Activated T-cell treated with anti-CD3 and anti-CD28 coated beads for 24 hours (primary cell): ENCODE results near the gene MAST4.

Experiments used
- DNase-seq: peaks from one replicate; pipeline ENCODE4 v3.0.0-alpha.2; 2020; ENCODE audit warnings: low read depth

The MAST4 gene

DNA sequence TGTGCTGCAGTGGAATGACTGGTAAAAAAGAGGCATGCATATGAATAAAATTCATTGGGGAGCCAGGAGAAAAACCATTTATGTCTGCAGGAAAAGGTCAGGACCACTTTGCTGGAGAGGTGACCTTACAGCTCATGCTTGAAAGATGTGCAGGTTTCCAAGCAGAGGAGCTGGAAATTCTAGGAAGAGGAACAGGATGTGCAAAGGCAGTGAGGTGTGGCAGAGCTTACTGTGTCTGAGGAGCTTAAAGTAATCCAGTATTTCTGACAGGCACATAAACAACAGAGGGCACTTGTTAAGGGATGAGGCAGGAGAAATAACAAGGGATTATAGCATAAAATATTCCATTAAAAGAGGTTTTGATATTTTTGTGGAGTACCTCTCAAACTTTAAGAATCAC lies 397.3 kb downstream of the MAST4 start:
- DNase-seq, result no peak

- DNase-seq, result no peak
Measured at GRCh38 chr5:66993882-66994281, 397.7 kb downstream of the MAST4 start.

GRCh38 chr5:66994790-66995189 lies 398.6 kb downstream of the MAST4 start:
- no peak for DNase-seq

DNA sequence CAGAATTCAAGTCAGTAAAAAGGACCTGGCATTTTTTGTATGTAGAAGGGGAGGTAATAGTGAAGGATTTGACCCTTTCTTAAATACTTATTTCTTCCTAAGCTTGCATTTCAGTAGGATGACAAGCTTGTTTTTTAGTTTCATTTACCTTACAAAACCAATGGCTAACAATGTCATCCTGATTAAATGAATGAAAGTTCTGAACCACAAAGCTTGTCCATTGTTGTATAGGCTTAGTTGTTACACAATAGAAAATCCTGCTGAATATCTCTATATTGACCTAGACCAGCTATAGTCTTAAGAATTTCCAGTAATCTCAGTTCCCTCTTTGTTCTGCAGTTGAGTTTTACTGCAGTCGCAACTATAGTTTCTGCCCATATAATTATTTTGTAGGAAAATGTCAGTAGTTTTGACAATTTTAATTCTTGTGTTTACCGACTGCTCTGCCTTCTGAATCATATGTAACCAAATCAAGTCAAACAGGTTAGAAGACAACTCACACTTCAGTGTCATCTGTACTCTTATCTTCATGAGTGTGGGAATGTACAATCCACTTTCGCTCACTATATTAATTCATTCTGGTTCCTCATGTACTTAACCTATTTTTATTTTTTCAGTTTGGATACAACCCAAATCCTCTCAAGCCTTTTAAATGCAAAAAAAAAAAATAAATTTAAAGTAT lies 404.7 kb downstream of the MAST4 start:
- DNase-seq, result no peak

GRCh38 chr5:67002832-67003684 lies 406.9 kb downstream of the MAST4 start:
- no peak for DNase-seq

DNA sequence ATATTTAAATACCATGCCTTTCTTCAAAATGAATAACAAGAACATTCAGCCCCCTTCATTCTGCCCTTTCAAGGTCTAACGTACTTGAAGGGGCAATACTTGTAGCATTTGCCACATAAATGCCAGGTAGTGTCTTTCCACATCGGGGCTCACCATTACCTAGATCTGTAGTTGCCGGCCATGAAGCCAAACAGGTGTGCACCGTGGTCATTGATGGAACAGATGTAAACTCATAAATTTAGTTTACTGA lies 407.4 kb downstream of the MAST4 start:
- no peak for DNase-seq

- peak; percentile 82 for DNase-seq
Measured at GRCh38 chr5:67003935-67004729, 407.9 kb downstream of the MAST4 start.

DNA sequence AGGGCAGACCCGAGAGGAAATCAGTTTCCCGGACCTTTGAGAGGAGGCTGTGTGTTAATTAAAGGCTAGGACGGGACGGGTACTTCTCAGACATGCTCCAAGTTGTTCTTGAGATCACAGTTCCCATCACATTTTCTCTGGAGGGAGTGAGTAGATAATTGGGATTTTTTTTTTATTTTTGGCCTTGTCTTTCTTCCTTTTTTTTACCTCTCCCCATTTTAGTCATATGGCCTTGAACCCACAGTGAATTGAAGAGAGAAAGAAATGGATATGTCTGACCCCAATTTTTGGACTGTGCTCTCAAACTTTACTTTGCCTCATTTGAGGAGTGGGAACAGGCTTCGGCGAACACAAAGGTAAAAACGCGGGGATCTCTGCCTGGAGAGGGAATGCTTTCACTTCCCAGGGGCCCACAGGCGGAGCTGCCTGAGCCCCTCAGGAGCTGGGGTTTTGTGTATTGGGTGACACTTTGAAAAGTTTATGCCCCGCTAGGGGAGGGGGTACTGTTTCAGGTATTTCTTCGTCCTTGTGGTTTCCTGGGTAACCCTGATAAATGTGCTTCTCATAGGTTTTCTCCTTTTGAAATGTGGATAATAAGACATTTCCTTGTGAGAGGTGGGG lies 408.6 kb downstream of the MAST4 start:
- DNase-seq, result no peak

DNA sequence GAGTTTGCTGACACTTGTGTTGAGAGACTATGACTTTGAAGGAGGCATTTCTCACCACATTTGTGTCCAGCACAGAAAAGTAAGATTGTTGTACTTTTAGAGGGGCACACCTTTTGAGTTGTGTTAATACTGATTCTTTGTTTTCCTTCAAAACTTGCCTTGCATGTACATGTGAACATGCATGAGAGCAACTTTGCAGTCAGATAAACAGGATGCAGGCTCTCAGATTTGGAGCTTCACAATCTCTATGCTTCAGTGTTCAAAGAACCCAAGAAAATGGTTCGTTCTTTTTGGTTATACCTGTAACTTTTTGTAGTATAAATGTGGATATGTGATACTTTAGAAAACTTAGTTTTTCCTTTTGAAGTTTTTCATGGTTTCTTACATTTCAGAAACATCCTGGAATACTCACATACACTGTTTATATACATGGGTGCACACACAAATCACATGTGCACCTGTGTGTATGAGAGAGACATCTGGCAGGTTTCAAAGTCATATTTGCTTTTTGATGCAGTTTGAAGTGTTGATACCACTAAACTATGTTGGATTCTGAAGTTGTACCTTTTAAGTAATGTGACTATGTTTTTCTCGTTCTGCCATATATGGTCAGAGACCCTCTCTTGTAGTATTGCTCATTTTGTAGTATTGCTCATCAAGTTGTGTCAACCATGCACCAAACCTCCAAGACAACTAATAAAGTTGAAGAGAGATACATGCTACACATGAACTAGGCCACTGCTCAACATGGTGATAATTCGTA lies 409.7 kb downstream of the MAST4 start:
- DNase-seq, result no peak

DNA sequence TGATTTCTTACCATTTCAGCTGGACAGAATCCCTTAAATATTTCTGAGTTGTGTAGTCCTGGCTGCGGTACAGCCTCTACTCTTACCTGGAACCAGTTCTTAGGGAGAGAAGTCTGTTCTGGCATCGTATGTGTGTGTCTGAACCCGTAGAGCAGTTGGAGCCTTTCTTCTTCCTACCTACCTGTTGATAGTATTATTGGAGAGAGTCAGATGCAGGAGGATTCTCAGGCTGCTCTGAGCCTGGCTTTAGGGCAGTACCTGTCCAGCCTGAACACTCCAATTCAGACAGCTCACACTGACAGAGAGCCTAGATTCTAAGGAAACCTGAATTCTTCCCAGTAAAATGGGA lies 410.3 kb downstream of the MAST4 start:
- no peak for DNase-seq

DNA sequence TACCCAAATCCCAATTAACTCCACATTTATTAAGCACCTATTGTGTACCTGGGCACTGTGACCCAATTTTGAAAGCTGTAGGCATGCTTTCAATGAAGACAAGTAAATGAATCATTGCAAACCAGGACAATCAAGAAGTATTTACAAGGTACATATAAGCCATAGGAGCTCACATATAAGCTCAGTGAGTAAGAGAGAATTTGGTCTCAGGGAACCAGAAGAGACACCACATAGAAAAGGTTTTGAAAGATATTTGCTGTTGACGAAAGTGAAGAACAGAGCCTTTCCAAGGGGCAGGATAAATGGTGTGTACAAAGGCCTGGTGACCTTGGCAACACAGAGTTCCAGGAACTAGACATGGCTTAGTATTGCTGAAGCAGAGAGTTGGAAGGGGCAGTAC lies 412.8 kb downstream of the MAST4 start:
- no peak for DNase-seq

- DNase-seq, result no peak
Measured at GRCh38 chr5:67010684-67011409, 414.7 kb downstream of the MAST4 start.

DNA sequence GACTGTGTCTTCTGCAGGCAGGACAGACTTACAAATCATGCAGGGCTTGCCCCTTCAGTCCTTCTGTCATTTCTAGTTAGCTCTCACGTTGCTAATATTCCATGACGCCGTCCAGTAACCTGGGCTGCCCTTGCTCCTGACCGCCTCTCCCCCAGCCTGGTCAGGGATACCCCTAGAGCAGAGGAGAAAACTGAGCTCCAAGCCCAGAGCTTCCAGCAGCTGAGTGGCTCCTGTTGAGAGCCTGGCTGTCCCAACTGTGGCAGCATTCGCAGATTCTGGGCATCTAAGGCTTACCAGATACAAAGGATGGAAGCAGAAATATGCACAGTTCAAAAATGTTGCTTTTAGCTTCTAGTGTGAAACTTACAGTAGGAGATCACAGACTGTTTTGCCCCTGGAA lies 415.2 kb downstream of the MAST4 start:
- no peak for DNase-seq

- no peak for DNase-seq
Measured at GRCh38 chr5:67012171-67012570, 416.0 kb downstream of the MAST4 start.

DNA sequence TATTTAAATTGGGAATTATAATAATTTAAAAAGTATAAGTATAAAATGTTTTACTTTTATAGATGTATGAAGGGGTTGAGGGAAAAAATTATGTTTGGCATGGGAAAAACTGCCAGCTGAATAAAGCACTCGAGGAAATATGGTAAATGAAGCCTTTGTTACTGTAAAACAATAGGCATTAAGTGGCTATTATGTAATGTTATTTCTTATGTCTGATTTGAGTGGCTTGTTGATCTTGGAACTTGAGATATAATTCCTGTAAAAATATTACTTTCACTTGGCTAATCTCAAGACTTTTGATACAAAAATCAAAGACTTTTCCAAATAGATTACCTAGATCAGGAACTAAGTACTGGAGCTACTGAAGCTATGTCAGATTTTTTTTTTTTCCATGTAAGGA lies 417.5 kb downstream of the MAST4 start:
- DNase-seq, result no peak

GRCh38 chr5:67014191-67014590 lies 418.0 kb downstream of the MAST4 start:
- DNase-seq, result no peak

DNA sequence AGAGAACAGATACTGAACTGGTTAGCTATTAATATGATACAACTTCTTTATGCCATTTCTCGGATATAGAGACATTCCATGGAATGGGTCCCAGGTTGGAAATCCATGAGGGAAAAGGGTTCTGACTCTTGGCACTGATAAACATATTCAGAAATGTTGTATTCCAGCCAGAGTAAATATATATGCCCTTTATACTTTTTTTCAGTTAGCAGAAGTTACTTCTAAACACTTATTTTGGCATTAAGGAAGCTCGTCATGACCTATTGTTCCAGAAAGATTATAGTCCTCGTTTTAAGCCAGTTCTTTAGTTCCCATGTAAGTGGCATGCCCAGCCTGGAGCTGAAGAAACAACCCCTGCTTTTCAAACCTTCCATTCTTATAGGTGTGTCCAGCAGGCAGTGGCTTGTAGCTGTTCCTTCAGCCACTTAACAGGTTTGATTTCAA lies 418.8 kb downstream of the MAST4 start:
- DNase-seq, result no peak

DNA sequence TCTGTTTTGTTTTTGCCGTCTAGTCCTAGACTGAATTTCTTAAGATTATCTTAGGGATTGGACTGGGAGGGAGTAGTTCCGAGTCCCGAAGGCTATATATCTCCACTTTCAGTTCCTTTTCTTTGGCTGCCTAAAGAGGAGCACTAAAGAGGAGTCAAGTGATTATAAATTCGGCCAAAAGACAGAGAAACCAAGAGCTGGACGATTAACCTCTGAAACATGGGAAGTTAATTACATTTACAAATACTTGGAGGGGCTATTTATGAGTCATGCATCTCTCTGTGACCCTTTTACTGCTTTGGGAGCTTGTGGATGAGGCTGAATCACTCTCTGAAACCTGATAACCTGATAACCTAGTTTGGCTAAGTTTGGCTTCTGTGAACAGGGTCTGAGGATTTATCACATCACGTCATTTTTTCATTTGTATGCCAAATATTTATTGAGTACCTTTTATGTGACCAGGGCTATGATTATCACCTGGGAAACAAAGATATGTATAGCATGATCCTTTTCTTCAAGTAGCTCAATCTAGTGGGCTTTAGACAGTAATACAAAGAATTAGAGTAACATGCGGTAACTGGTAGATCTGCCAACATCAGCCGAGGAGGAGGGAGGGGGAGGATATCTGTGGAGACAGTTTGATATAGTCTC lies 419.5 kb downstream of the MAST4 start:
- DNase-seq, result no peak

DNA sequence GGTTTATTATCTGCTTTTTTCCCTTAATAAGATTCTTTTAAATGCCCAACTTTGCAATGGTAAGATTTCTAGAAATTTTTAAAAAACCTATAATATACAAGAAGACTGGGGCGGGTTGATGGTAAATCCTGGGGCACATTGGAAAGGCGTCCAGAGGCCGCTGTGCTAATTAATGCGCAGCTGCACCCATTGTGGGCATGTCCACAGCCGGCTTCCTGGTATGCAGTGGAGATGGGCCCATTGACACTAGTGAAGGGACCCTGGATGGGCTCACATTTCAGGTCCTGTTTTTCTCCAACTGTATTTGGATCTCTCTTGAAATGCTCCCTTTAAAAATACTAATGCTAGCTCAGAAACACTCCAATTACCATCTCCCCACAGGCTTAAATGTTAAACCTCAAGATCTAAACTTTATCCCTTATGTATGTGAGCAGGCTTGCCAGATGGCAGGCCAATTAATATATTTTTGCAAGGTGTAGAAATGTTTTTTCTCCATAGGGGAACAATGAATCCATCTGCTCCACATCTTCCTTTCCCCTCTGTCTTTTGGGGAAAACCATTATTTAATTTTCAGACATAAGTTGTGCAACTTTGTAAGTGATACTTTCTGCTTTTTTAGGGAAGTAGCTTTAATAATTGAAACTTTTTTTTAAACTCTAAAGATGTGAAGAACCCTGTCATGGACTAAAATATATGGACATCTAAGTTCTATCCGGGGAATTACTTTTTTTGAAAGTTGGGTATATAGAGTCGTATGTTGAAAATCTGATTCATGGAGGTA lies 423.1 kb downstream of the MAST4 start:
- DNase-seq, result no peak

- no peak for DNase-seq
Measured at GRCh38 chr5:67020096-67020615, 424.0 kb downstream of the MAST4 start.
